Smooth muscle cell of bladder (primary cell): ENCODE measurements around the gene SOWAHB. TPM values are rescaled to one million over a fixed set of nuclear protein-coding genes. Genes with fewer than 3 reads are reported as not detected.

ENCODE experiments used
- total RNA-seq: library from RNA; depleted of rRNA; stranded (reverse); fragments of >200 nt; gene quantifications from 2 replicates; pipeline ENCODE4 v1.2.3, GENCODE V29; 2014

SOWAHB gene, protein sequence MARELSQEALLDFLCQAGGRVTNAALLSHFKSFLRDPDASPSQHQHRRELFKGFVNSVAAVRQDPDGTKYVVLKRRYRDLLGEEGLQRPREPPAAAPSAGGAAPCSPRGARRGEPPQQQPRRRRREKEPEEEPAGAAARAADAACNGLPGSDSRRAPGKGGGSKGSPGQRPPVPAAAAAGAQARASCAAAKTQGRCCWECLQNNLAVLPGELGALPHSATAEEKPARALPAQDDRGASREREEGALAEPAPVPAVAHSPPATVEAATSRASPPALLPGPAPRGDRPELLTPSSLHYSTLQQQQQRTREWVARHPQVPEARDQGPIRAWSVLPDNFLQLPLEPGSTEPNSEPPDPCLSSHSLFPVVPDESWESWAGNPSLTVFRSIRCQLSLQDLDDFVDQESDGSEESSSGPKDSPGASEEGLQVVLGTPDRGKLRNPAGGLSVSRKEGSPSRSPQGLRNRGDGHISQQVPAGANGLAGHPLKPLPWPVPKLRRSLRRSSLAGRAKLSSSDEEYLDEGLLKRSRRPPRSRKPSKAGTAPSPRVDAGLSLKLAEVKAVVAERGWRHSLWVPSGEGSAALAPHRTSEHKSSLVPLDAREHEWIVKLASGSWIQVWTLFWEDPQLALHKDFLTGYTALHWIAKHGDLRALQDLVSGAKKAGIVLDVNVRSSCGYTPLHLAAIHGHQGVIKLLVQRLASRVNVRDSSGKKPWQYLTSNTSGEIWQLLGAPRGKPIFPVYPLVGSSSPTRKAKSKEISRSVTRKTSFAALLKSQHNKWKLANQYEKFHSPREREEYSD
- not detected in 2 replicates for total RNA-seq

DNA sequence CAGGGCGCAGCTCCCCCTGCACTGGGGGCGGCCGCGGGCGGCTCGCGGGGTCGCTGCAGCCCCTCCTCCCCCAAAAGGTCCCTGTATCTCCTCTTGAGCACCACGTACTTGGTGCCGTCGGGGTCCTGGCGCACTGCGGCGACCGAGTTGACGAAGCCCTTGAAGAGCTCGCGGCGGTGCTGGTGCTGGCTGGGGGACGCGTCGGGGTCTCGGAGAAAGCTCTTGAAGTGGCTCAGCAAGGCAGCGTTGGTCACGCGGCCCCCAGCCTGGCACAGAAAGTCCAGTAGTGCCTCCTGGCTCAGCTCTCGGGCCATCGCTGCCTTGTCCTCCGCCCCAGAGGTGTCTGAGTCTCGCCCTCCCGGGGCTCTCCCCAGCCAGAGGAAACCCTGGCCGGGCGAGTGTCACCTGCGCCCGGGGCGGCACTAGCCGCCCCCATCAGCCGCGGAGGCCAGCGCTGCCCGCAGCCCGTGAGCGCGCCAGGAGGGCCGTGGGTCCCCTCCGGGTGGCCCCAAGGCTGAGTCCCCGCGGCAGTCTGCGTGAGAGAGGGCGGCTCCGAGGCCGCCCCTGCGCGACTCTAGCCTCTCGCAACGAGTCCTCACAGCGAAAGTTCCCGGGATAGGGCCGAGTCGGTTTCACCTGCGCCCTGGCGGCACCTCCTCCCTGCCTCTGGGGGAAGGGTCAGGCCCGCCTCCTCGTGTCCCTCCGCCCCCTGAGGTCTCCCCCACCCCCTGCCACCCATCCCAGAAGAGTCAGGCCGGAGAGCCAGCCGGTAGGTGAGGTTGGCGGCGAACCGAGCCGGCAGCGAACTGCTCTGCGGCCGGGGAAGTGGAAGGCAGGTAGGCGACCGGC lies at the start of gene SOWAHB:
Gene SOWAHB, minus strand, starts transcription at position 609 of the 849 bp plus-strand sequence. Its CDS starts 295 bp downstream, at position 314.

Other genes with a start within 250 kb of the SOWAHB start
- gene SEPTIN11, start 51.6 kb upstream of the SOWAHB start, total RNA-seq: 182 and 279 TPM in 2 replicates
- gene CCNI, start 177.8 kb upstream of the SOWAHB start, total RNA-seq: 112 and 141 TPM in 2 replicates